PC-3 (cell line): ENCODE measurements around the gene PROX1. TPM values are rescaled to one million over a fixed set of nuclear protein-coding genes. Genes with fewer than 3 reads are reported as not detected.
A peak's percentile ranks its signal among the peaks of the same experiment; 100 is the strongest.

Experiments
- ATAC-seq: fragments of 200-7000 bp; cut with Tn5 transposase; 2 replicates; pipeline ENCODE4 v1.9.1; 2020; ENCODE audit warnings: mild to moderate bottlenecking, moderate library complexity
- BruUV-seq: library from RNA; stranded (reverse); fragments of 400-500 nt; replicated peaks from 2 replicates; lab custom pipeline; 2021; lab: Mats Ljungman, UMichigan
- CTCF ChIA-PET: fragments of 300-600 bp; sonication (Branson Sonifier 250); formaldehyde crosslinking; loops from one replicate; lab custom pipeline; 2022; ENCODE audit warnings: antibody characterized with exemption; lab: Charles Lee
- POLR2A ChIA-PET: fragments of 300-600 bp; sonication (Branson Sonifier 250); formaldehyde crosslinking; loops from one replicate; lab custom pipeline; 2022; ENCODE audit warnings: antibody characterized with exemption; ENCODE audit not compliant: unreplicated experiment; lab: Charles Lee
- DNase-seq: peaks from one replicate; pipeline ENCODE4 v3.0.0-alpha.2; 2015
- H2AFZ ChIP-seq: fragments of 300-600 bp; sonication (generic); 2 replicates; pipeline ENCODE4 v1.6.0; 2016; ENCODE audit warnings: antibody characterized with exemption, low read length
- H3F3A ChIP-seq: fragments of 300-600 bp; sonication (generic); one replicate; pipeline ENCODE4 v1.6.0; 2017; ENCODE audit warnings: antibody characterized with exemption, low read length, control low read depth, mild to moderate bottlenecking; ENCODE audit not compliant: unreplicated experiment
- H3K27ac ChIP-seq: fragments of 300-600 bp; sonication (generic); 2 replicates; pipeline ENCODE4 v1.5.1; 2016; ENCODE audit warnings: mild to moderate bottlenecking, low read length
- H3K27me3 ChIP-seq: fragments of 300-600 bp; sonication (generic); 2 replicates; pipeline ENCODE4 v1.6.1; 2016; ENCODE audit warnings: low read length, mixed read lengths
- H3K36me3 ChIP-seq: fragments of 300-600 bp; sonication (generic); 2 replicates; pipeline ENCODE4 v1.6.1; 2016; ENCODE audit warnings: low read depth, mixed run types, low read length, mixed read lengths
- H3K4me1 ChIP-seq: fragments of 300-600 bp; sonication (generic); 2 replicates; pipeline ENCODE4 v1.5.1; 2016; ENCODE audit warnings: low read length; ENCODE audit not compliant: insufficient read depth
- H3K4me2 ChIP-seq: fragments of 300-600 bp; sonication (generic); 2 replicates; pipeline ENCODE4 v1.6.0; 2016; ENCODE audit warnings: low read length
- H3K4me3 ChIP-seq: fragments of 300-600 bp; sonication (generic); 2 replicates; pipeline ENCODE4 v1.5.1; 2016; ENCODE audit warnings: mild to moderate bottlenecking, low read length, mixed read lengths
- H3K79me2 ChIP-seq: fragments of 300-600 bp; sonication (generic); 2 replicates; pipeline ENCODE4 v1.6.1; 2017; ENCODE audit warnings: low read length, mixed read lengths
- H3K9ac ChIP-seq: fragments of 300-600 bp; sonication (generic); 2 replicates; pipeline ENCODE4 v1.6.0; 2016; ENCODE audit warnings: mild to moderate bottlenecking, low read length
- H3K9me2 ChIP-seq: fragments of 300-600 bp; sonication (generic); replicated peaks from 2 replicates; pipeline ENCODE4 v1.6.1; 2016; ENCODE audit warnings: mixed run types, low read length, mixed read lengths
- H3K9me3 ChIP-seq: fragments of 300-600 bp; sonication (generic); 2 replicates; pipeline ENCODE4 v1.6.1; 2016; ENCODE audit warnings: low read length, mixed read lengths
- H4K20me1 ChIP-seq: fragments of 300-600 bp; sonication (generic); 2 replicates; pipeline ENCODE4 v1.6.1; 2016; ENCODE audit warnings: low read length, mixed read lengths
- EZH2 ChIP-seq: fragments of 300-600 bp; sonication (generic); IDR thresholded peaks from one replicate; pipeline ENCODE4 v1.6.1; 2017; ENCODE audit warnings: antibody characterized with exemption, mild to moderate bottlenecking, low read length; ENCODE audit not compliant: unreplicated experiment
- EZH2phosphoT487 ChIP-seq: fragments of 300-600 bp; sonication (generic); IDR thresholded peaks from 2 replicates; pipeline ENCODE4 v1.6.1; 2018; ENCODE audit warnings: mild to moderate bottlenecking, antibody characterized with exemption, low read length, borderline replicate concordance
- intact Hi-C: fragments of 100-400 bp; cut with micrococcal nuclease; formaldehyde crosslinking; loops from 2 replicates; pipeline ENCODE4 v1.9.0; 2023
- total RNA-seq: library from RNA; depleted of rRNA; stranded (reverse); fragments of >200 nt; gene quantifications from 2 replicates; pipeline ENCODE4 v1.2.3, GENCODE V29; 2014
- TF ChIP-seq, protein P1 (sequence below): fragments of 300-600 bp; sonication (generic); conservative IDR thresholded peaks from 2 replicates; pipeline ENCODE4 v1.5.1; 2017; ENCODE audit warnings: antibody characterized with exemption, low read depth, mild to moderate bottlenecking, low read length

Gene PROX1
- total RNA-seq, 1 experiment from 2014 or later, result not detected

DNA sequence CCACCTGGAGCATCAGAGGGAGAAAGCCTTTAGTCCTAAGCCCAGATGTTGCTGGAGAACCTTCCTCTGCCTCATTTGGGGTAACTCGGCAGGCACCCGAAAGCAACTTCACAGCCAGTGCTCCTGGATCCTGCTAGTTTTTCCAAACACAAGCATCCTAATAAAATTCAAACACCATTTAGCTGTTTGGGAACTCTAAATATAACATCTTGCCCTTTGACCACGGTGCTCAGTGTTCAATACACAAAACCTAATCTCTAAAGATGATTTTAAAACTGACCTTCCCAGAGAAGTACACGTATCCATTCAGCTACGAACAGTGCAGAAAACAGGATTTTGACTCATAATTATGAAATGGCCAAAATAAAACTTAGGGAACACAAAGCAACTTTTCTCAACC, 40.3 kb downstream of the PROX1 start:
- intact Hi-C loops, result no loop called here
- ATAC-seq, result no peak

DNA sequence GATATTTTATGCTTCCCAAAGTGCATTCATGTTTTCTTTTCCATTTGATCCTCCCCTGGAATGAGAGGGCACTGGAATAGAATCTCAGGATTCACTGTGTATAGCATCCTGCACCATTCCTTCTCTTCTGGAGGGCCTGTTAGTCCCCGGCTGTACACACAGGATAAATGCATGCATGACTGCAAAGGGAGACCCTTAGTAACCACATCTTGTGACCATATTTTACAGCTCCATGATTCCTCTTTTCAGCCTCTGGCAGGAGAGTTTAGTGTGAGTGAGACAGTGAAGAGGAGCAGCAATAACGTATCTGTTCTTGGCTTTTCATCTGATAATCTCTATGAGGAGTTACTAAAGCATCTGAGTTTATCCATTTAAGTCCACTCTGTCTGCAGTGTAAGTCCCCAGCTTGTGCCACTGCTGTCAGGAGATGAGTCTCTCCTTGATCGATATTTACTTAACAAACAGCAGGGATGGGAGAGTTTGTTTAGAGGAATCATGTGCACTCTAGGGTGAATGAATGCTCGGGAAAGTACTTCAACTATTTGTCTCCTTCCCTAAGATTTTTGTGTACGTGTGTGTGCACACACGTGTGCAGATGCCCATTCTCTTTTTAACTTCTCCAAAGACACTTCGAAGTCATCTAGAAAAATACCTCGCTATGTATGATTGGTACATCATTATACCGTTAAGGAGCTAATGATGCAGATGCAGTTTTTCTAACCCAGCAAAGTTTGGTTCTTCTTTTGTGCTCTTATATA, 41.1 kb downstream of the PROX1 start:
- CTCF ChIA-PET, result no interaction called here
- Histone ChIP-seq H2AFZ (no peak overlapping the region), H3K27me3 (peaks cover 90% of the 10 kb centered on the region), H3K4me2 (no peak overlapping the region), H3K9me3 (no peaks in the 10 kb centered on the region), H3K4me3 (no peak overlapping the region), H3K9me2 (no peaks in the 10 kb centered on the region), H3F3A (no peaks in the 10 kb centered on the region), H3K27ac (no peak overlapping the region), H3K79me2 (no peaks in the 10 kb centered on the region), H4K20me1 (no peaks in the 10 kb centered on the region), H3K36me3 (no peaks in the 10 kb centered on the region), H3K9ac (no peak overlapping the region), H3K4me1 (no peaks in the 10 kb centered on the region)
- no TSS peak for BruUV-seq
- TF ChIP-seq EZH2phosphoT487, result no peak
- TF ChIP-seq, protein P1, sequence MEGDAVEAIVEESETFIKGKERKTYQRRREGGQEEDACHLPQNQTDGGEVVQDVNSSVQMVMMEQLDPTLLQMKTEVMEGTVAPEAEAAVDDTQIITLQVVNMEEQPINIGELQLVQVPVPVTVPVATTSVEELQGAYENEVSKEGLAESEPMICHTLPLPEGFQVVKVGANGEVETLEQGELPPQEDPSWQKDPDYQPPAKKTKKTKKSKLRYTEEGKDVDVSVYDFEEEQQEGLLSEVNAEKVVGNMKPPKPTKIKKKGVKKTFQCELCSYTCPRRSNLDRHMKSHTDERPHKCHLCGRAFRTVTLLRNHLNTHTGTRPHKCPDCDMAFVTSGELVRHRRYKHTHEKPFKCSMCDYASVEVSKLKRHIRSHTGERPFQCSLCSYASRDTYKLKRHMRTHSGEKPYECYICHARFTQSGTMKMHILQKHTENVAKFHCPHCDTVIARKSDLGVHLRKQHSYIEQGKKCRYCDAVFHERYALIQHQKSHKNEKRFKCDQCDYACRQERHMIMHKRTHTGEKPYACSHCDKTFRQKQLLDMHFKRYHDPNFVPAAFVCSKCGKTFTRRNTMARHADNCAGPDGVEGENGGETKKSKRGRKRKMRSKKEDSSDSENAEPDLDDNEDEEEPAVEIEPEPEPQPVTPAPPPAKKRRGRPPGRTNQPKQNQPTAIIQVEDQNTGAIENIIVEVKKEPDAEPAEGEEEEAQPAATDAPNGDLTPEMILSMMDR, result no peak
- TF ChIP-seq EZH2, result no peak
- DNase-seq (no peak), ATAC-seq (peak; percentile 66)
- POLR2A ChIA-PET, result no interaction called here
- intact Hi-C loops, result no loop called here

More for the DNA sequence above, 40.3 kb downstream of the PROX1 start:
- no peaks in the 10 kb centered on the region for H3K36me3 ChIP-seq
- no peak overlapping the region for H3K9ac ChIP-seq
- H3K4me3 ChIP-seq, result no peak overlapping the region
- no peaks in the 10 kb centered on the region for H3K4me1 ChIP-seq
- no peaks in the 10 kb centered on the region for H3K9me3 ChIP-seq
- no peak overlapping the region for H3K4me2 ChIP-seq
- no peaks in the 10 kb centered on the region for H3K9me2 ChIP-seq
- H3K79me2 ChIP-seq, result no peaks in the 10 kb centered on the region
- DNase-seq, result no peak
- TF ChIP-seq, protein P1, result no peak
- TF ChIP-seq EZH2phosphoT487 (no peak), EZH2 (no peak)
- CTCF ChIA-PET, result no interaction called here
- peaks cover 83% of the 10 kb centered on the region for H3K27me3 ChIP-seq
- no peaks in the 10 kb centered on the region for H3F3A ChIP-seq
- H3K27ac ChIP-seq, result no peak overlapping the region
- H4K20me1 ChIP-seq, result no peaks in the 10 kb centered on the region
- no peak overlapping the region for H2AFZ ChIP-seq
- no TSS peak for BruUV-seq
- POLR2A ChIA-PET, result no interaction called here

DNA sequence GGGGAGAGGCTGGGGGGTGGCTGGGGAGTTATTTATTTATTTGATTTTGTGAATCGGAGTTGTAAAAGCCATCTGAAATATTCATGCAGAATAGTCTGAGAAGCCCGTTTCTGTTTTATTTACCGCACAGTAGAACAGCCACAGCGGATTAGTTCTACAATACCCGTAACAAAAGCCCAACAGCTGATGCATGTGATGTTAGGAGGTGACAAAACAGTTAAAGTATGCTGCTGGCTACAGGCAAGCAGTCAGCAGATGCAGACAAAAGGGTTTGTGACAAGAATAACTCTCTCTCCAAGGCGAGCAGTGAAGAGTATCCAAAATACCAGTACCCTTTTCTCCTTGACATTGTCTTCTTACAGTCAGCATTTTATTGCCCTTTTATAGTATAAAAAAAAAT, 42.0 kb downstream of the PROX1 start:
- H3K36me3 ChIP-seq, result no peaks in the 10 kb centered on the region
- ChIA-PET CTCF (no interaction called here), POLR2A (no interaction called here)
- no peak overlapping the region for H3K27ac ChIP-seq
- H4K20me1 ChIP-seq, result no peaks in the 10 kb centered on the region
- H3K27me3 ChIP-seq, result peaks cover 91% of the 10 kb centered on the region
- no peak for ATAC-seq
- no peak overlapping the region for H3K4me3 ChIP-seq
- TF ChIP-seq EZH2phosphoT487 (no peak), EZH2 (no peak)
- TF ChIP-seq, protein P1, result no peak
- H3K4me2 ChIP-seq, result no peak overlapping the region
- H3K9me2 ChIP-seq, result no peaks in the 10 kb centered on the region
- no peaks in the 10 kb centered on the region for H3K9me3 ChIP-seq
- no peak overlapping the region for H2AFZ ChIP-seq
- intact Hi-C loops, result no loop called here
- H3K9ac ChIP-seq, result no peak overlapping the region
- no peaks in the 10 kb centered on the region for H3K79me2 ChIP-seq
- no peaks in the 10 kb centered on the region for H3F3A ChIP-seq
- H3K4me1 ChIP-seq, result no peaks in the 10 kb centered on the region
- DNase-seq, result no peak
- BruUV-seq, result no TSS peak
